Panc1 (cell line): ENCODE data around the gene PRKCD. TPM values are rescaled to one million over a fixed set of nuclear protein-coding genes. Genes with fewer than 3 reads are reported as not detected.
A peak's percentile ranks its signal among the peaks of the same experiment; 100 is the strongest.

Experiments
- ATAC-seq: fragments of 200-7000 bp; cut with Tn5 transposase; 2 replicates; pipeline ENCODE4 v1.9.1; 2020; ENCODE audit warnings: mild to moderate bottlenecking, moderate library complexity
- BruUV-seq: library from RNA; stranded (reverse); fragments of 400-500 nt; replicated peaks from 2 replicates; lab custom pipeline; 2021; lab: Mats Ljungman, UMichigan
- CTCF ChIA-PET: fragments of 300-600 bp; sonication (Branson Sonifier 250); formaldehyde crosslinking; loops from one replicate; lab custom pipeline; 2022; ENCODE audit warnings: antibody characterized with exemption; lab: Charles Lee
- POLR2A ChIA-PET: fragments of 300-600 bp; sonication (Branson Sonifier 250); formaldehyde crosslinking; loops from one replicate; lab custom pipeline; 2022; ENCODE audit warnings: antibody characterized with exemption; lab: Charles Lee
- DNase-seq: peaks from one replicate; pipeline ENCODE4 v3.0.0-alpha.2; 2010; ENCODE audit warnings: low read depth, low spot score
- H3K27ac ChIP-seq: 2 replicates; pipeline ENCODE4 v1.5.1; 2011; ENCODE audit warnings: mild to moderate bottlenecking, low read length, inconsistent platforms
- H3K27me3 ChIP-seq: fragments of 200-500 bp; sonication (Bioruptor generic); 2 replicates; pipeline ENCODE4 v1.6.0; 2014; ENCODE audit warnings: low read length, inconsistent platforms; ENCODE audit not compliant: control insufficient read depth, insufficient read depth
- H3K36me3 ChIP-seq: fragments of 200-500 bp; sonication (Bioruptor generic); 2 replicates; pipeline ENCODE4 v1.5.1; 2014; ENCODE audit warnings: inconsistent platforms, mild to moderate bottlenecking, low read length, moderate library complexity; ENCODE audit not compliant: control insufficient read depth, insufficient read depth
- H3K4me1 ChIP-seq: 2 replicates; pipeline ENCODE4 v1.5.1; 2011; ENCODE audit warnings: inconsistent platforms, mild to moderate bottlenecking, low read length, moderate library complexity; ENCODE audit not compliant: control insufficient read depth, insufficient read depth
- H3K4me3 ChIP-seq, 2 experiments: 2 replicates each; pipeline ENCODE4 v1.5.1; 2011 to 2012; ENCODE audit warnings: low read depth in 2 of 2, low read length in 2 of 2, mild to moderate bottlenecking in 2 of 2, inconsistent platforms in 1 of 2, moderate library complexity in 1 of 2
- H3K9me3 ChIP-seq: fragments of 200-500 bp; sonication (Bioruptor generic); 2 replicates; pipeline ENCODE4 v1.5.1; 2014; ENCODE audit warnings: low read depth, mild to moderate bottlenecking, inconsistent platforms, low read length, moderate library complexity; ENCODE audit not compliant: control insufficient read depth, insufficient read depth
- POLR2AphosphoS5 ChIP-seq: IDR thresholded peaks from 2 replicates; pipeline ENCODE4 v1.6.1; 2012; ENCODE audit warnings: mild to moderate bottlenecking, low read depth, low read length, moderate library complexity
- SIN3A ChIP-seq: IDR thresholded peaks from 2 replicates; pipeline ENCODE4 v1.6.1; 2012; ENCODE audit warnings: low read depth, mild to moderate bottlenecking, low read length, moderate library complexity, borderline replicate concordance; ENCODE audit not compliant: insufficient read depth
- TCF7L2 ChIP-seq: IDR thresholded peaks from 2 replicates; pipeline ENCODE4 v1.6.1; 2011; ENCODE audit warnings: mild to moderate bottlenecking, low read depth, low read length, inconsistent platforms
- in situ Hi-C: cut with HindIII; loops from 2 replicates; pipeline ENCODE4 v1.10.0; 2016; ENCODE audit warnings: low sequenced_read_pairs, low pct_unique_long_range_greater_than_20kb
- intact Hi-C: fragments of 100-400 bp; cut with micrococcal nuclease; formaldehyde crosslinking; loops from one replicate; pipeline ENCODE4 v1.10.0; 2022; ENCODE audit not compliant: unreplicated experiment
- total RNA-seq: library from RNA; stranded (reverse); gene quantifications from one replicate; pipeline ENCODE4 v1.2.1, GENCODE V29; 2021; ENCODE audit not compliant: unreplicated experiment
- TF ChIP-seq, protein P1 (sequence below): fragments of 450-650 bp; IDR thresholded peaks from 2 replicates; pipeline ENCODE4 v1.5.1; 2017; ENCODE audit warnings: mild to moderate bottlenecking
- TF ChIP-seq, protein P2 (sequence below), 2 experiments: IDR thresholded peaks; 2 replicates each; pipeline ENCODE4 v1.6.1; 2011 to 2012; ENCODE audit warnings: low read depth in 2 of 2, control low read depth in 1 of 2, low read length in 1 of 2, mild to moderate bottlenecking in 1 of 2, moderate library complexity in 1 of 2; ENCODE audit not compliant: insufficient read depth in 1 of 2

Gene PRKCD
- total RNA-seq, 1 experiment from 2014 or later, result 14.0 TPM

DNA sequence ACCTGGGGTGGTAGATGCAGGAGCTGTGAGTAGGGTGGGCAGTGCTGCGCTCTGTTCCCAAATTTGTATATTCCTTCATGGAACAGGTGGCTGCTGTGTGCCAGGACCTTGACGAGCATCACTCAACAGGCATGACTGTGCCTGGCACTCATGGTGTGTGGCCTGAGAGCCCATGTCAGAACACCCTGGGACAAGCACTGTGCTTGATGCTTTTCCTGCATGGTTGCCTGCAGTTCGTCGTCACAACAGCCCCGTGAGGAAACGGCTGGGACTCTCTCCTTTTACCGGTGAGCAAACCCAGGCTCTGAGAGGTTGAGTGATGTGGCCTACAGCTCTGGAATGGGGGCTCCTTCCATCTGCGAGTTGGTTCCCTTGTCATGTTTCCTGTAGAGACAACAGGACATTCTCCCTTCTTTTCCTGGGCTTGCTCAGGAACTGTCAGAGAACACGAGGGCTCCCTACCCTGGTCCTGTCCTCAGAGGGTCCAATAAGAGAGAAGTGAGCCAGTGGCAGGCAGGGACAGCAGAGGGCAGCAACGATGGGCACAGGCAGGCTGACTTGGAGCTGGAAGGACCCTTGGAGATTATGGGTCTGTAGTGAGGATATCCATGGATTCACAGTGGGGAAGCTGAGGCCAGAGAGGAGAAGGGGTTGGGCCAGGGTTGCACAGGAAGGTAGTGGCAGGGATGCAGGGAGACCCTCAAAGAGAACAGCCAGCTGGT is 37.4 kb downstream of the PRKCD start:
- Histone ChIP-seq H3K9me3 (no peaks in the 10 kb centered on the region), H3K4me3 (no peak overlapping the region), H3K4me1 (peaks cover 3% of the 10 kb centered on the region; the same call in 1 of the 2 replicates), H3K27me3 (no peaks in the 10 kb centered on the region), H3K36me3 (no peaks in the 10 kb centered on the region), H3K27ac (no peak overlapping the region)
- TF ChIP-seq, protein P1, sequence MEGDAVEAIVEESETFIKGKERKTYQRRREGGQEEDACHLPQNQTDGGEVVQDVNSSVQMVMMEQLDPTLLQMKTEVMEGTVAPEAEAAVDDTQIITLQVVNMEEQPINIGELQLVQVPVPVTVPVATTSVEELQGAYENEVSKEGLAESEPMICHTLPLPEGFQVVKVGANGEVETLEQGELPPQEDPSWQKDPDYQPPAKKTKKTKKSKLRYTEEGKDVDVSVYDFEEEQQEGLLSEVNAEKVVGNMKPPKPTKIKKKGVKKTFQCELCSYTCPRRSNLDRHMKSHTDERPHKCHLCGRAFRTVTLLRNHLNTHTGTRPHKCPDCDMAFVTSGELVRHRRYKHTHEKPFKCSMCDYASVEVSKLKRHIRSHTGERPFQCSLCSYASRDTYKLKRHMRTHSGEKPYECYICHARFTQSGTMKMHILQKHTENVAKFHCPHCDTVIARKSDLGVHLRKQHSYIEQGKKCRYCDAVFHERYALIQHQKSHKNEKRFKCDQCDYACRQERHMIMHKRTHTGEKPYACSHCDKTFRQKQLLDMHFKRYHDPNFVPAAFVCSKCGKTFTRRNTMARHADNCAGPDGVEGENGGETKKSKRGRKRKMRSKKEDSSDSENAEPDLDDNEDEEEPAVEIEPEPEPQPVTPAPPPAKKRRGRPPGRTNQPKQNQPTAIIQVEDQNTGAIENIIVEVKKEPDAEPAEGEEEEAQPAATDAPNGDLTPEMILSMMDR, result peak; percentile 39
- TF ChIP-seq, protein P2, sequence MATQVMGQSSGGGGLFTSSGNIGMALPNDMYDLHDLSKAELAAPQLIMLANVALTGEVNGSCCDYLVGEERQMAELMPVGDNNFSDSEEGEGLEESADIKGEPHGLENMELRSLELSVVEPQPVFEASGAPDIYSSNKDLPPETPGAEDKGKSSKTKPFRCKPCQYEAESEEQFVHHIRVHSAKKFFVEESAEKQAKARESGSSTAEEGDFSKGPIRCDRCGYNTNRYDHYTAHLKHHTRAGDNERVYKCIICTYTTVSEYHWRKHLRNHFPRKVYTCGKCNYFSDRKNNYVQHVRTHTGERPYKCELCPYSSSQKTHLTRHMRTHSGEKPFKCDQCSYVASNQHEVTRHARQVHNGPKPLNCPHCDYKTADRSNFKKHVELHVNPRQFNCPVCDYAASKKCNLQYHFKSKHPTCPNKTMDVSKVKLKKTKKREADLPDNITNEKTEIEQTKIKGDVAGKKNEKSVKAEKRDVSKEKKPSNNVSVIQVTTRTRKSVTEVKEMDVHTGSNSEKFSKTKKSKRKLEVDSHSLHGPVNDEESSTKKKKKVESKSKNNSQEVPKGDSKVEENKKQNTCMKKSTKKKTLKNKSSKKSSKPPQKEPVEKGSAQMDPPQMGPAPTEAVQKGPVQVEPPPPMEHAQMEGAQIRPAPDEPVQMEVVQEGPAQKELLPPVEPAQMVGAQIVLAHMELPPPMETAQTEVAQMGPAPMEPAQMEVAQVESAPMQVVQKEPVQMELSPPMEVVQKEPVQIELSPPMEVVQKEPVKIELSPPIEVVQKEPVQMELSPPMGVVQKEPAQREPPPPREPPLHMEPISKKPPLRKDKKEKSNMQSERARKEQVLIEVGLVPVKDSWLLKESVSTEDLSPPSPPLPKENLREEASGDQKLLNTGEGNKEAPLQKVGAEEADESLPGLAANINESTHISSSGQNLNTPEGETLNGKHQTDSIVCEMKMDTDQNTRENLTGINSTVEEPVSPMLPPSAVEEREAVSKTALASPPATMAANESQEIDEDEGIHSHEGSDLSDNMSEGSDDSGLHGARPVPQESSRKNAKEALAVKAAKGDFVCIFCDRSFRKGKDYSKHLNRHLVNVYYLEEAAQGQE (IDR thresholded peaks at IDR 0.05; ENCODE audit: insufficient read depth in 1 of 2, low read depth in 2 of 2, low read length in 1 of 2), result no peak
- DNase-seq (no peak), ATAC-seq (0 out of 2 replicates have a peak, but pooled peaks have one; percentile 36)
- POLR2A ChIA-PET, result no interaction called here
- in situ Hi-C loops (no loop called here), intact Hi-C loops (no loop called here)
- CTCF ChIA-PET, result no interaction called here
- no TSS peak for BruUV-seq

DNA sequence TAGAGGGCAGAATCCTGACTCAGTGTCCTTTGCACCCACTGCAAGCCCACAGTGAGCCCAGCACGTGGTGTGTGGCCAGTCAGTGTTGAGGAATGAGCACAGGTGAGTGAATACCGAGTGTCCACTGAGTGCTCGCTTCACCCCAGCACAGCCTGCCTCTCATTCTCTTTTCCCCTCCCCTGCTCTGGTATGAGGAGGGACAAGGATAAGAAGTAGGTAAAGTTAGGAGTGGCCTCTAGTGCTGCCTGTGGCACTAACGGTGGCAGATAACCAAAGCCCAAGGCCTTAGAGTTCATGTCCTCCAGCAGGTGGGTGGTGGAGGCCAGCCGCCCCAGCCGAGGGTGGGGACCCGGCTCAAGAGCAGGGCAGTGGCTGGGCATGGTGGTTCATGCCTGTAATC is 38.0 kb downstream of the PRKCD start:
- no peak for ATAC-seq
- no peak for DNase-seq
- intact Hi-C loops, result no loop called here
- in situ Hi-C loops, result no loop called here
- BruUV-seq, result no TSS peak
- peaks cover 3% of the 10 kb centered on the region; the same call in 1 of the 2 replicates for H3K4me1 ChIP-seq
- no peaks in the 10 kb centered on the region for H3K9me3 ChIP-seq
- no peaks in the 10 kb centered on the region for H3K36me3 ChIP-seq
- ChIA-PET CTCF (no interaction called here), POLR2A (no interaction called here)
- TF ChIP-seq POLR2AphosphoS5 (no peak), TCF7L2 (no peak), SIN3A (no peak)
- TF ChIP-seq, protein P2 (IDR thresholded peaks at IDR 0.05; ENCODE audit: insufficient read depth in 1 of 2, low read depth in 2 of 2, low read length in 1 of 2), result no peak
- TF ChIP-seq, protein P1, result no peak
- no peaks in the 10 kb centered on the region for H3K27me3 ChIP-seq
- H3K27ac ChIP-seq, result no peak overlapping the region
- H3K4me3 ChIP-seq, result no peak overlapping the region
